Transverse colon (tissue), 3 donors: ENCODE data around the gene TMEM236.

Source experiments
- CTCF ChIP-seq, 5 experiments: fragments of 200-600 bp in 3 of 5; fragments of 450-650 bp in 2 of 5; sonication (generic) in 3 of 5; IDR thresholded peaks; 1 replicate in 2 of 5; 2 replicates in 3 of 5; pipeline ENCODE4 v1.5.1; 2016 to 2017; ENCODE audit warnings: antibody characterized with exemption in 5 of 5, inconsistent platforms in 3 of 5, mild to moderate bottlenecking in 2 of 5, moderate library complexity in 1 of 5
- POLR2A ChIP-seq: fragments of 450-650 bp; IDR thresholded peaks from one replicate; pipeline ENCODE4 v1.6.1; 2016; ENCODE audit warnings: antibody characterized with exemption, mild to moderate bottlenecking, moderate library complexity

- TF ChIP-seq CTCF (IDR thresholded peaks at IDR 0.05), result no peak
- TF ChIP-seq POLR2A, result no peak
Measured at GRCh38 chr10:17841050-17841449, 89.0 kb downstream of the TMEM236 start.
